LNCaP clone FGC (cell line): Measurements from ENCODE around the gene OR9I1.

Source experiments
- DNase-seq: peaks from one replicate; pipeline ENCODE4 v3.0.0-alpha.2; 2011; ENCODE audit warnings: low read depth
- H3K4me3 ChIP-seq: 2 replicates; pipeline ENCODE4 v1.5.1; 2011; ENCODE audit warnings: mild to moderate bottlenecking, low read depth, low read length, control low read depth
- CTCF ChIP-seq: IDR thresholded peaks from 2 replicates; pipeline ENCODE4 v1.5.1; 2012; ENCODE audit warnings: mild to moderate bottlenecking; ENCODE audit not compliant: control insufficient read depth, insufficient read depth; ENCODE audit errors: extremely low read depth

Gene OR9I1

DNA sequence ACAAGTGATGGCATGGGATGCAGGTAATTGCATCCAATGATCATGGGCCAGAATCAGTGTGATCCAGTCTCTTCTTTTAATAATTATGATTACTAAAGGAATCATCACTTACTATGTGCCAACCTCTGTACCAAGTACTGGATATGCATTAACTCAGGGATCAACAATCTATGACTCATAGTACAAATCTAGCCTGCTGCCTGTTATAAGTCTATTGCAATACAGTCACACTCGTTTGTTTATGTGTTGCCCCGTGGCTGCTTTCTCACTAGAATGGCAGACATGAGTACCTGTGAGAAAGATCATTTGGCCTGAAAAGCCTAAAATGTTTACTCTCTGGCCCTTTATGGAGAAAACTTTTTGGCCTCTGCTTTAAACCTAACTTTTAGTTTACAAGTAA lies 49.5 kb downstream of the OR9I1 start:
- no peak overlapping the region for H3K4me3 ChIP-seq
- no peak for DNase-seq
- TF ChIP-seq CTCF: no peak

GRCh38 chr11:58070585-58070984 lies 54.7 kb downstream of the OR9I1 start:
- no peak for DNase-seq
- H3K4me3 ChIP-seq: no peak overlapping the region
- TF ChIP-seq CTCF: no peak

- TF ChIP-seq CTCF: no peak
- no peak for DNase-seq
- H3K4me3 ChIP-seq: no peak overlapping the region
Observed at GRCh38 chr11:58068655-58069054, 56.7 kb downstream of the OR9I1 start.

GRCh38 chr11:58067685-58068084 lies 57.6 kb downstream of the OR9I1 start:
- no peak for DNase-seq
- no peak overlapping the region for H3K4me3 ChIP-seq
- TF ChIP-seq CTCF: no peak
